ENCODE data around the gene CLUH. TPM values are rescaled to one million over a fixed set of nuclear protein-coding genes. Genes with fewer than 3 reads are reported as not detected.
A peak's percentile ranks its signal among the peaks of the same experiment; 100 is the strongest.

The CLUH gene
- total and polyA plus RNA-seq, 11 donors: 89.5 to 298 (median 154) TPM

DNA sequence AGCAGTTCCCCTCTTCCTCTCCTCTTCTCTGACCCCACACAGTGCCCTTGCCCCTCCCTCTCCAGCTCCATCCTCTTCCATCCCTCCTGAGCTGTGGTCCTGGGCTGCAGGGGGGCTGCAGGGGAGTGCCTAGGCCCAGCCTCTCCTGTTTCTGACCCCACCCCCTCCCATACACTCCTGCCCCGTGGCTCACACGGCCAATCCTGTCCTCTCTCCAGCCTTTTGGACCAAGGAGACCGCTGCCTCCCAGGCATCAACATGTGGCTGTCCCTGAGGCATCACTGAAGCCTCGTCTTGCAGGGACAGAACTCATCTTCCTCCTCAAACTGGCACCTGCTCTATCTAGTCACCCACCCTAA lies 6.7 kb downstream of the CLUH start:
- Histone ChIP-seq H3K4me3 (no peak overlapping the region), H3K27ac (peak overlapping the region in 5 of 12 donors; percentile 17 to 87 (median 34)), H3K27me3 (no peaks in the 10 kb centered on the region), H3K36me3 (peaks cover 0 to 47% (median 43%) of the 10 kb centered on the region in 9 donors), H3K9me3 (no peaks in the 10 kb centered on the region), H3K4me1 (peaks cover 3 to 59% (median 30%) of the 10 kb centered on the region in 12 donors)
- DNase-seq: peak in 2 of 5 donors; percentile 22 to 55
- no peak for TF ChIP-seq POLR2A (IDR thresholded peaks at IDR 0.05)
- TF ChIP-seq CTCF (IDR thresholded peaks at IDR 0.05): no peak
- ATAC-seq: no peak
- 28 to 63% (median 51%) methylated on average over 4 of the region's 4 CpGs for WGBS, 4 donors
- intact Hi-C loops (cut with DNase I): loop anchor here in 1 of 10 donors (10.0 kb wide), 1 partner anchor 310 kb away; no protein-coding TSS in a partner anchor

GRCh38 chr17:2704031-2704889 lies 7.3 kb downstream of the CLUH start:
- ATAC-seq: peak in 1 of 4 donors; percentile 7
- H3K27me3 ChIP-seq: no peaks in the 10 kb centered on the region
- no peak overlapping the region for H3K4me3 ChIP-seq
- peaks cover 3 to 53% (median 23%) of the 10 kb centered on the region in 12 donors for H3K4me1 ChIP-seq
- 62 to 73% (median 71%) methylated on average over 30 to 38 of the region's 38 CpGs for WGBS, 4 donors
- peaks cover 0 to 53% (median 49%) of the 10 kb centered on the region in 9 donors for H3K36me3 ChIP-seq
- TF ChIP-seq CTCF (IDR thresholded peaks at IDR 0.05): no peak
- no peak for TF ChIP-seq POLR2A (IDR thresholded peaks at IDR 0.05)
- intact Hi-C loops (cut with DNase I): loop anchor here in 1 of 10 donors (10.0 kb wide), 1 partner anchor 309 kb away; no protein-coding TSS in a partner anchor
- no peaks in the 10 kb centered on the region for H3K9me3 ChIP-seq
- peak overlapping the region in 7 of 12 donors; percentile 15 to 87 (median 27) for H3K27ac ChIP-seq
- peak in 3 of 5 donors; percentile 8 to 74 (median 59) for DNase-seq

DNA sequence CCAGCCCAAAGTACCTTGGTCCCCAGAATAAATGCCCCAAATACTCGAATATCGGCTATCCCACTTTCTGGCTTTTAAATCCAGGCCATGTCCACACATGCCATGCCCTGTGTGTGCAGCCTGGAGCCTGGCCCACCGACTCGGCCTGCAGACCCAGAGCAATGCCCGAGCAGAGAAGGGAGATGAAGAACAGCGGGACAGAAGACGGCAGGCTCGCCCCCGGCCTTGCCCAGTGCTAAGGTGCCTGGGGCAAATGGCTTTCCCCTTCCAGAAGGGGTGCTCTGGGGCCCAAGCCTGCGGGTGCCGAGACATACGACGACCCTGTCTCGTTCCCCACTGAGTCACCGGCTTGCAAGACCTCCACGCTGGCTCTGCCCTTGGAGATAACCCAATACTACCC lies 8.0 kb downstream of the CLUH start:
- Histone ChIP-seq H3K27me3 (no peaks in the 10 kb centered on the region), H3K4me1 (peaks cover 3 to 46% (median 17%) of the 10 kb centered on the region in 12 donors), H3K36me3 (peaks cover 0 to 60% (median 55%) of the 10 kb centered on the region in 9 donors), H3K4me3 (no peak overlapping the region), H3K9me3 (no peaks in the 10 kb centered on the region), H3K27ac (peak overlapping the region in 3 of 12 donors; percentile 27 to 87 (median 56))
- ATAC-seq (no peak), DNase-seq (peak in 1 of 5 donors; percentile 44)
- 81 to 92% (median 85%) methylated on average over 14 to 16 of the region's 16 CpGs for WGBS, 4 donors
- intact Hi-C loops (cut with DNase I): loop anchor here in 1 of 10 donors (10.0 kb wide), 1 partner anchor 309 kb away; no protein-coding TSS in a partner anchor
- TF ChIP-seq POLR2A (IDR thresholded peaks at IDR 0.05) (no peak), CTCF (IDR thresholded peaks at IDR 0.05) (no peak)

GRCh38 chr17:2703181-2703580 lies 8.4 kb downstream of the CLUH start:
- Histone ChIP-seq H3K27me3 (no peaks in the 10 kb centered on the region), H3K27ac (no peak overlapping the region), H3K4me1 (peaks cover 2 to 42% (median 13%) of the 10 kb centered on the region in 12 donors), H3K9me3 (no peaks in the 10 kb centered on the region), H3K36me3 (peaks cover 0 to 64% (median 59%) of the 10 kb centered on the region in 9 donors), H3K4me3 (no peak overlapping the region)
- WGBS, 4 donors: 90 to 94% (median 91%) methylated on average over 11 to 20 of the region's 20 CpGs
- no peak for TF ChIP-seq CTCF (IDR thresholded peaks at IDR 0.05)
- TF ChIP-seq POLR2A (IDR thresholded peaks at IDR 0.05): no peak
- intact Hi-C loops (cut with DNase I): loop anchor here in 1 of 10 donors (10.0 kb wide), 1 partner anchor 308 kb away; no protein-coding TSS in a partner anchor
- no peak for ATAC-seq
- DNase-seq: peak in 3 of 5 donors; percentile 4 to 49 (median 31)

Data from heart left ventricle (tissue), 16 donors.